ENCODE results near the gene GLYR1.

GRCh38 chr16:4777339-4778049, 69.6 kb downstream of the GLYR1 start:
- no peak for TF ChIP-seq CTCF (IDR thresholded peaks at IDR 0.05)
- no peak for TF ChIP-seq POLR2A (IDR thresholded peaks at IDR 0.05)

Data from Peyer's patch (tissue), 4 donors.